ENCODE results near the gene EDAR. TPM values are rescaled to one million over a fixed set of nuclear protein-coding genes. Genes with fewer than 3 reads are reported as not detected.

EDAR gene
- polyA plus RNA-seq, 1 donor (not counting 4 experiments of a cell fraction or from before 2014, with no cell fraction given), result 0.21 TPM

DNA sequence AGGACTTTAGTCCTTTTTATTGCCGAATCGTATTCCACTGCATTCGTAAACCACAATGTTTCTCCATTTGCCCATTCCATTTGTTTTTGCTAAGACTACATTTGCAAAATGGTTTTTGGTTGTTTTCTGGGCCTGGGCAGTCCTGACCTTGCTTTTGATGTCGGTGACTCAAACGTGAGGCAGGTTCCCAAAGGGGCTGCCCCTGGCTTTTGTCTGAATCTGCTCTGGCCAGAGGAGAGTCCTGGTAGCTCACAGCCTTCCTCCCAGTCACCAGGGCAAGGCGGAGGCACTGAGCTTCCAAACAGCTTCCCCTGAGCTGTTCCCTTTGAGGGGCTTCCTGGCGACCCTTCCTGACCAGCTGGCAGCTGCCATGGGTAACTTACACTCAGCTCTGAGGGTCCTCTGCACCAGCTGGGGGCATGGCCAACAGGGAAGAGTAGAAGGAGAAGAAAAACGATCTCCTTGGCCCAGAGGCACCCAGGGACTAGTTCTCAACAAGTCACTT, 47.8 kb downstream of the EDAR start:
- Histone ChIP-seq H3K9ac (ENCODE audit: control insufficient read depth, extremely low read depth, insufficient read depth, low read length) (no peak overlapping the region), H3K4me2 (ENCODE audit: control insufficient read depth, extremely low read depth, insufficient read depth, low read depth, low read length) (no peak overlapping the region), H3K9me1 (ENCODE audit: control insufficient read depth, extremely low read depth, insufficient read depth, low read length) (no peaks in the 10 kb centered on the region), H3K4me3 (ENCODE audit: control insufficient read depth in 2 of 3, extremely low read depth in 1 of 3, insufficient read depth in 2 of 3, low read depth in 1 of 3, low read length in 3 of 3) (no peak overlapping the region), H3K36me3 (ENCODE audit: control insufficient read depth in 2 of 2, extremely low read depth in 1 of 2, insufficient read depth in 2 of 2, low read length in 2 of 2) (no peaks in the 10 kb centered on the region), H3K4me1 (ENCODE audit: control insufficient read depth, extremely low read depth, insufficient read depth, low read length) (peaks cover 5% of the 10 kb centered on the region), H3K27me3 (ENCODE audit: control insufficient read depth, extremely low read depth, insufficient read depth, low read length) (peaks cover 19% of the 10 kb centered on the region), H2AFZ (ENCODE audit: control insufficient read depth, low read length) (no peak overlapping the region), H4K20me1 (ENCODE audit: control insufficient read depth, extremely low read depth, insufficient read depth, low read length) (no peaks in the 10 kb centered on the region), H3K27ac (ENCODE audit: control insufficient read depth, insufficient read depth, low read length) (no peak overlapping the region), H3K9me3 (ENCODE audit: control insufficient read depth, low read depth, low read length) (no peaks in the 10 kb centered on the region), H3K79me2 (ENCODE audit: control insufficient read depth, insufficient read depth, low read length) (no peaks in the 10 kb centered on the region)
- no peak for DNase-seq (ENCODE audit: low read depth, low spot score)
- FAIRE-seq, result no peak
- TF ChIP-seq EZH2 (IDR thresholded peaks at IDR 0.05; ENCODE audit: low read length), result no peak
- TF ChIP-seq, protein P1, sequence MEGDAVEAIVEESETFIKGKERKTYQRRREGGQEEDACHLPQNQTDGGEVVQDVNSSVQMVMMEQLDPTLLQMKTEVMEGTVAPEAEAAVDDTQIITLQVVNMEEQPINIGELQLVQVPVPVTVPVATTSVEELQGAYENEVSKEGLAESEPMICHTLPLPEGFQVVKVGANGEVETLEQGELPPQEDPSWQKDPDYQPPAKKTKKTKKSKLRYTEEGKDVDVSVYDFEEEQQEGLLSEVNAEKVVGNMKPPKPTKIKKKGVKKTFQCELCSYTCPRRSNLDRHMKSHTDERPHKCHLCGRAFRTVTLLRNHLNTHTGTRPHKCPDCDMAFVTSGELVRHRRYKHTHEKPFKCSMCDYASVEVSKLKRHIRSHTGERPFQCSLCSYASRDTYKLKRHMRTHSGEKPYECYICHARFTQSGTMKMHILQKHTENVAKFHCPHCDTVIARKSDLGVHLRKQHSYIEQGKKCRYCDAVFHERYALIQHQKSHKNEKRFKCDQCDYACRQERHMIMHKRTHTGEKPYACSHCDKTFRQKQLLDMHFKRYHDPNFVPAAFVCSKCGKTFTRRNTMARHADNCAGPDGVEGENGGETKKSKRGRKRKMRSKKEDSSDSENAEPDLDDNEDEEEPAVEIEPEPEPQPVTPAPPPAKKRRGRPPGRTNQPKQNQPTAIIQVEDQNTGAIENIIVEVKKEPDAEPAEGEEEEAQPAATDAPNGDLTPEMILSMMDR (optimal IDR thresholded peaks at IDR 0.05 in 1 of 3, IDR thresholded peaks at IDR 0.05 in 1 of 3, conservative IDR thresholded peaks at IDR 0.05 in 1 of 3; ENCODE audit: extremely low read depth in 1 of 3, insufficient read depth in 2 of 3, low read length in 3 of 3), result no peak
- dilution Hi-C loops (cut with MboI; ENCODE audit: extremely low pct_ligation_motif_present, low sequenced_read_pairs), result no loop called here

DNA sequence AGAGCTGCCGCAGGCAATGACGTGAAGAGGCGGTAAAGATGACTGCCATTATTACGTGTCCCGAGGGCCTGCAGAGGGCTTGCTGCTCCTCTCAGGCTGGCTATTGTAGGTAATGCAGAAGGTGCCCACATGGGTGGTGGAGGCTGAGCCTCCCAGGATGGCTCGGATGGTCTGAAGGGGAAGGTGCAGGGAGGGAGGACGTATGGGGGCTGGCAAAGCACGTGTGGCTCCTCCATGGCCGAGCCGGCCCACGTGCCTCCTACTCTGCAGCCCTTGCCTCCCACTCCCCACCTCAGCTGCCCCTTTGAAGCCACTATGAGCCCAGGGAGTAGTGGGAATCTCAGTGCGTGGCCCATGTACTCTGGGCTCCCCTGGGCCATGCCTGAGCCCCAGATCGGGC, 48.9 kb downstream of the EDAR start:
- Histone ChIP-seq H3K9ac (ENCODE audit: control insufficient read depth, extremely low read depth, insufficient read depth, low read length) (no peak overlapping the region), H3K4me3 (ENCODE audit: control insufficient read depth in 2 of 3, extremely low read depth in 1 of 3, insufficient read depth in 2 of 3, low read depth in 1 of 3, low read length in 3 of 3) (no peak overlapping the region), H2AFZ (ENCODE audit: control insufficient read depth, low read length) (no peak overlapping the region), H3K27ac (ENCODE audit: control insufficient read depth, insufficient read depth, low read length) (no peak overlapping the region), H3K27me3 (ENCODE audit: control insufficient read depth, extremely low read depth, insufficient read depth, low read length) (peaks cover 21% of the 10 kb centered on the region), H3K4me1 (ENCODE audit: control insufficient read depth, extremely low read depth, insufficient read depth, low read length) (peaks cover 5% of the 10 kb centered on the region), H3K9me1 (ENCODE audit: control insufficient read depth, extremely low read depth, insufficient read depth, low read length) (no peaks in the 10 kb centered on the region), H3K79me2 (ENCODE audit: control insufficient read depth, insufficient read depth, low read length) (no peaks in the 10 kb centered on the region), H4K20me1 (ENCODE audit: control insufficient read depth, extremely low read depth, insufficient read depth, low read length) (no peaks in the 10 kb centered on the region), H3K4me2 (ENCODE audit: control insufficient read depth, extremely low read depth, insufficient read depth, low read depth, low read length) (no peak overlapping the region), H3K36me3 (ENCODE audit: control insufficient read depth in 2 of 2, extremely low read depth in 1 of 2, insufficient read depth in 2 of 2, low read length in 2 of 2) (no peaks in the 10 kb centered on the region), H3K9me3 (ENCODE audit: control insufficient read depth, low read depth, low read length) (no peaks in the 10 kb centered on the region)
- FAIRE-seq, result no peak
- TF ChIP-seq, protein P1 (optimal IDR thresholded peaks at IDR 0.05 in 1 of 3, IDR thresholded peaks at IDR 0.05 in 1 of 3, conservative IDR thresholded peaks at IDR 0.05 in 1 of 3; ENCODE audit: extremely low read depth in 1 of 3, insufficient read depth in 2 of 3, low read length in 3 of 3), result no peak
- TF ChIP-seq EZH2 (IDR thresholded peaks at IDR 0.05; ENCODE audit: low read length), result no peak
- dilution Hi-C loops (cut with MboI; ENCODE audit: extremely low pct_ligation_motif_present, low sequenced_read_pairs), result no loop called here
- no peak for DNase-seq (ENCODE audit: low read depth, low spot score)
